DND-41 (cell line): ENCODE data around the gene RUBCNL.

Experiments
- ATAC-seq: fragments of 200-7000 bp; cut with Tn5 transposase; 3 replicates; pipeline ENCODE4 v1.9.1; 2021; ENCODE audit warnings: low read depth; ENCODE audit not compliant: insufficient read depth
- DNase-seq: peaks from one replicate; pipeline ENCODE4 v3.0.0-alpha.2; 2020
- H2AFZ ChIP-seq: 2 replicates; pipeline ENCODE4 v1.6.0; 2012; ENCODE audit warnings: low read depth, low read length
- H3K27ac ChIP-seq: 2 replicates; pipeline ENCODE4 v1.5.1; 2012; ENCODE audit warnings: low read length, inconsistent platforms
- H3K27me3 ChIP-seq: fragments of 200-600 bp; sonication (generic); 2 replicates; pipeline ENCODE4 v1.6.0; 2012; ENCODE audit warnings: low read length, mild to moderate bottlenecking, inconsistent platforms; ENCODE audit not compliant: insufficient read depth, poor library complexity
- H3K36me3 ChIP-seq: 2 replicates; pipeline ENCODE4 v1.5.1; 2012; ENCODE audit warnings: low read length, inconsistent platforms; ENCODE audit not compliant: insufficient read depth
- H3K4me1 ChIP-seq: 2 replicates; pipeline ENCODE4 v1.5.1; 2012; ENCODE audit warnings: mild to moderate bottlenecking, low read length; ENCODE audit not compliant: insufficient read depth
- H3K4me2 ChIP-seq: 2 replicates; pipeline ENCODE4 v1.6.0; 2012; ENCODE audit warnings: mild to moderate bottlenecking, moderate library complexity, low read length, inconsistent platforms; ENCODE audit not compliant: insufficient read depth
- H3K4me3 ChIP-seq, 2 experiments: fragments of 200-600 bp in 1 of 2; shearing (Covaris generic) in 1 of 2; 2 replicates each; pipeline ENCODE4 v1.5.1; 2012 to 2016; ENCODE audit warnings: inconsistent platforms in 2 of 2, low read length in 2 of 2, mild to moderate bottlenecking in 2 of 2, low read depth in 1 of 2, moderate library complexity in 1 of 2
- H3K79me2 ChIP-seq: 2 replicates; pipeline ENCODE4 v1.6.0; 2012; ENCODE audit warnings: low read length, inconsistent platforms; ENCODE audit not compliant: insufficient read depth
- H3K9ac ChIP-seq: 2 replicates; pipeline ENCODE4 v1.6.0; 2012; ENCODE audit warnings: low read depth, mild to moderate bottlenecking, inconsistent platforms, low read length, moderate library complexity
- H3K9me3 ChIP-seq: 2 replicates; pipeline ENCODE4 v1.5.1; 2012; ENCODE audit warnings: low read length, moderate library complexity, mild to moderate bottlenecking, inconsistent platforms; ENCODE audit not compliant: insufficient read depth, severe bottlenecking
- H4K20me1 ChIP-seq: 2 replicates; pipeline ENCODE4 v1.6.0; 2012; ENCODE audit warnings: low read length; ENCODE audit not compliant: insufficient read depth
- EZH2 ChIP-seq: IDR thresholded peaks from 3 replicates; pipeline ENCODE4 v1.6.1; 2012; ENCODE audit warnings: borderline replicate concordance, low read depth, mild to moderate bottlenecking, moderate library complexity, low read length, inconsistent platforms; ENCODE audit not compliant: severe bottlenecking
- TF ChIP-seq, protein P1 (sequence below): IDR thresholded peaks from 2 replicates; pipeline ENCODE4 v1.5.1; 2012; ENCODE audit warnings: borderline replicate concordance, low read length, moderate library complexity, mild to moderate bottlenecking; ENCODE audit not compliant: poor library complexity, severe bottlenecking; ENCODE audit errors: extremely low read depth

RUBCNL gene

DNA sequence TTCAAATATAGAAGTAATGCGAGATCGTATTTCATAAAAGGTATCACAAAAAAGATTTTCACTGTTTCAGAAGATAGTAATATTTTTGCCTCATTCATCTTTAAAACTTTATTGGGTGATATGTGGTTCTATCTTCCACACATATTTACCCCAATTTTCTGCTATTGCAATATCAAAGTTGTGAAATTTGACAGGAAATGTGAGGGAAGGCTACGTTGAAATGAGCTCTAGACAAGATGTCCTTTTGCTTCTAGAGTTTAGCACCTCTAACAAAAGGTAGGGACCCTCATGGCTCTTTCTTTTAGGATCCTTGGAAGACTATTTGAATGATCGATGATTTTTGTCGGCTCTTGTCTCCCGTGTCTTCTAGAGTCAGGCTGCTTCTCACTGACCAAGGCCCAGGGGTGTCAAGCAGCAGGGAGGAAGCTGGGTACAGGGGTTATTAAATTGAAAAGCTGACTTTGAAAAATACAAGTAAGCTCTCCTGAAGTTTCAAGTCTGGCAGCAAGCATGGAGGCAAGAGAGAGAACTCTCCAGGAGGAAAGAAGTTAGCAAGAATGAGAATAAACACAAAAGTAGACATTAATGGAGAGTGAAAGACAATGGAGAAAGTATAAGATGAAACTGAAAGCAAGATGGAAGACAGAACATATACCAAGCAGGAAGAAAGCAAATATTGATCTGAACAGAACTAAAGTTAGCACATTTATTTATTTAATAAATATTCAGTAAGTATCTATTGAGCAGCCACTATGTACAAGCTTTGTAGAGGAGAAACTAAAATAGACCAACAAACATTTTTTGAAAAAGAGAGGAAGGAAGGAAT lies 73.4 kb downstream of the RUBCNL start:
- DNase-seq (no peak), ATAC-seq (no peak)
- Histone ChIP-seq H4K20me1 (no peaks in the 10 kb centered on the region), H3K36me3 (peaks cover 4% of the 10 kb centered on the region; the same call in 1 of the 2 replicates), H3K4me1 (peaks cover 5% of the 10 kb centered on the region; the same call in 1 of the 2 replicates), H3K27ac (peak overlapping the region; percentile 42; the same call in 1 of the 2 replicates), H3K9ac (no peak overlapping the region), H2AFZ (peak overlapping the region; percentile 50), H3K27me3 (no peaks in the 10 kb centered on the region), H3K79me2 (no peaks in the 10 kb centered on the region), H3K4me2 (no peak overlapping the region), H3K9me3 (peaks cover 6% of the 10 kb centered on the region), H3K4me3 (no peak overlapping the region)
- no peak for TF ChIP-seq EZH2
- TF ChIP-seq, protein P1, sequence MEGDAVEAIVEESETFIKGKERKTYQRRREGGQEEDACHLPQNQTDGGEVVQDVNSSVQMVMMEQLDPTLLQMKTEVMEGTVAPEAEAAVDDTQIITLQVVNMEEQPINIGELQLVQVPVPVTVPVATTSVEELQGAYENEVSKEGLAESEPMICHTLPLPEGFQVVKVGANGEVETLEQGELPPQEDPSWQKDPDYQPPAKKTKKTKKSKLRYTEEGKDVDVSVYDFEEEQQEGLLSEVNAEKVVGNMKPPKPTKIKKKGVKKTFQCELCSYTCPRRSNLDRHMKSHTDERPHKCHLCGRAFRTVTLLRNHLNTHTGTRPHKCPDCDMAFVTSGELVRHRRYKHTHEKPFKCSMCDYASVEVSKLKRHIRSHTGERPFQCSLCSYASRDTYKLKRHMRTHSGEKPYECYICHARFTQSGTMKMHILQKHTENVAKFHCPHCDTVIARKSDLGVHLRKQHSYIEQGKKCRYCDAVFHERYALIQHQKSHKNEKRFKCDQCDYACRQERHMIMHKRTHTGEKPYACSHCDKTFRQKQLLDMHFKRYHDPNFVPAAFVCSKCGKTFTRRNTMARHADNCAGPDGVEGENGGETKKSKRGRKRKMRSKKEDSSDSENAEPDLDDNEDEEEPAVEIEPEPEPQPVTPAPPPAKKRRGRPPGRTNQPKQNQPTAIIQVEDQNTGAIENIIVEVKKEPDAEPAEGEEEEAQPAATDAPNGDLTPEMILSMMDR, result no peak

DNA sequence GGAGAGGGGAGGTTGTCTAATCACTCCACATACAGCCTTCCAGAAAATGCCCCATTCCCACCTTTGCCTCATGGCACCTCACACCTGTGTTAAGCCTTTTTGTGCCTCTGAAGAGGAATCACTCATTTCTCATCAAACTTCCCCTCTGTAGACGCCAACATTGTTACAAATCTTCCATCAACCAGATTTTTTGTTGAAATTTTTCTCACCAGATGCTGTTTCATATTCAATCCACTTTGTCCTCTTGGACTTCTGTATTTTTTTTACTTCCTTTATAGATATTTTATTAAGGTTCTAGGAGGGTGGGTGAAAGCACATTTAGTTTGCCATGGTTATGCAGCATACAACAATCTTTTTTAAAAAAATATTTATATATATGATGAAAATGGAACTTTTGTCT lies 74.0 kb downstream of the RUBCNL start:
- no peak overlapping the region for H3K4me3 ChIP-seq
- no peak overlapping the region for H2AFZ ChIP-seq
- peaks cover 4% of the 10 kb centered on the region; the same call in 1 of the 2 replicates for H3K36me3 ChIP-seq
- no peak overlapping the region for H3K9ac ChIP-seq
- peaks cover 5% of the 10 kb centered on the region; the same call in 1 of the 2 replicates for H3K4me1 ChIP-seq
- H3K4me2 ChIP-seq, result no peak overlapping the region
- H3K79me2 ChIP-seq, result no peaks in the 10 kb centered on the region
- ATAC-seq, result no peak
- H4K20me1 ChIP-seq, result no peaks in the 10 kb centered on the region
- H3K27ac ChIP-seq, result no peak overlapping the region
- no peaks in the 10 kb centered on the region for H3K27me3 ChIP-seq
- TF ChIP-seq, protein P1, result no peak
- no peak for DNase-seq
- peaks cover 6% of the 10 kb centered on the region for H3K9me3 ChIP-seq

DNA sequence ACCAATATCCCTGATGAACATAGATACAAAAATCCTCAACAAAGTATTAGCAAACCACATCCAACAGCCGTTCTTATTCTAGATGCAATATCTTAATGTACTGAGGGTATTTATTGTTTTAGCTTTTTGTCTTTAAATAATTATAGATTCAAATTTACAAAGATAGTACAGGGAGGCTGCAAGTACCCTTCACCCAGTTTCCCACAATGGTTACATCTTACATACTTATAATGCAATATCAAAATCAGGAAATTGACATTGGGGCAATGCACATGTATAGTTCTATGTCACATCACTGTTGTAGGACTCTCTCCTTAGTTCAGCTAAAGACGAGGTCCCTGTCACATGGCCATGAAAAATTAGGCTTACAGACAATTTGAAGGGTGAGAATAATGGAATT lies 75.8 kb downstream of the RUBCNL start:
- TF ChIP-seq, protein P1, result no peak
- TF ChIP-seq EZH2, result no peak
- DNase-seq, result no peak
- H3K36me3 ChIP-seq, result peaks cover 4% of the 10 kb centered on the region; the same call in 1 of the 2 replicates
- no peak overlapping the region for H3K27ac ChIP-seq
- H3K4me3 ChIP-seq, result no peak overlapping the region
- H3K4me1 ChIP-seq, result peaks cover 5% of the 10 kb centered on the region; the same call in 1 of the 2 replicates
- no peak for ATAC-seq
- no peaks in the 10 kb centered on the region for H3K27me3 ChIP-seq
- no peak overlapping the region for H3K4me2 ChIP-seq
- H2AFZ ChIP-seq, result no peak overlapping the region
- H3K9ac ChIP-seq, result no peak overlapping the region
- H4K20me1 ChIP-seq, result no peaks in the 10 kb centered on the region
- no peaks in the 10 kb centered on the region for H3K79me2 ChIP-seq
- H3K9me3 ChIP-seq, result peaks cover 6% of the 10 kb centered on the region
